ENCODE data around the gene PPP1R18.
A peak's percentile ranks its signal among the peaks of the same experiment; 100 is the strongest.

PPP1R18 gene

GRCh38 chr6:30645989-30646388 is 40.5 kb downstream of the PPP1R18 start:
- Mint-ChIP-seq H3K27me3 (no peaks in the 10 kb centered on the region), H3K36me3 (ENCODE audit: low read depth) (peaks cover 11% of the 10 kb centered on the region), H3K4me1 (peaks cover 32% of the 10 kb centered on the region), H3K4me3 (peak overlapping the region; percentile 83), H3K27ac (peak overlapping the region; percentile 78), H3K9me3 (no peaks in the 10 kb centered on the region)
- no peak for ATAC-seq
- no peak for DNase-seq

GRCh38 chr6:30644769-30645168 is 41.7 kb downstream of the PPP1R18 start:
- DNase-seq (no peak), ATAC-seq (no peak)
- peaks cover 8% of the 10 kb centered on the region for H3K36me3 Mint-ChIP-seq (ENCODE audit: low read depth)
- H3K4me3 Mint-ChIP-seq, result no peak overlapping the region
- H3K27ac Mint-ChIP-seq, result no peak overlapping the region
- no peaks in the 10 kb centered on the region for H3K9me3 Mint-ChIP-seq
- peaks cover 36% of the 10 kb centered on the region for H3K4me1 Mint-ChIP-seq
- no peaks in the 10 kb centered on the region for H3K27me3 Mint-ChIP-seq

- no peaks in the 10 kb centered on the region for H3K27me3 Mint-ChIP-seq
- peaks cover 33% of the 10 kb centered on the region for H3K4me1 Mint-ChIP-seq
- ATAC-seq (no peak), DNase-seq (no peak)
- peaks cover 6% of the 10 kb centered on the region for H3K36me3 Mint-ChIP-seq (ENCODE audit: low read depth)
- H3K4me3 Mint-ChIP-seq, result no peak overlapping the region
- H3K27ac Mint-ChIP-seq, result no peak overlapping the region
- no peaks in the 10 kb centered on the region for H3K9me3 Mint-ChIP-seq
Observed at GRCh38 chr6:30643656-30644055, 42.8 kb downstream of the PPP1R18 start.

GRCh38 chr6:30641048-30641447 is 45.4 kb downstream of the PPP1R18 start:
- Mint-ChIP-seq H3K9me3 (no peaks in the 10 kb centered on the region), H3K36me3 (ENCODE audit: low read depth) (peaks cover 5% of the 10 kb centered on the region), H3K27me3 (no peaks in the 10 kb centered on the region), H3K4me1 (peaks cover 18% of the 10 kb centered on the region), H3K27ac (no peak overlapping the region), H3K4me3 (no peak overlapping the region)
- ATAC-seq (peak; percentile 30), DNase-seq (no peak)

GRCh38 chr6:30640481-30640880 is 46.0 kb downstream of the PPP1R18 start:
- peaks cover 13% of the 10 kb centered on the region for H3K4me1 Mint-ChIP-seq
- no peak overlapping the region for H3K4me3 Mint-ChIP-seq
- DNase-seq (no peak), ATAC-seq (peak; percentile 58)
- H3K27me3 Mint-ChIP-seq, result no peaks in the 10 kb centered on the region
- H3K27ac Mint-ChIP-seq, result no peak overlapping the region
- no peaks in the 10 kb centered on the region for H3K9me3 Mint-ChIP-seq
- H3K36me3 Mint-ChIP-seq (ENCODE audit: low read depth), result peaks cover 1% of the 10 kb centered on the region

- no peaks in the 10 kb centered on the region for H3K27me3 Mint-ChIP-seq
- H3K4me3 Mint-ChIP-seq, result no peak overlapping the region
- DNase-seq (no peak), ATAC-seq (no peak)
- H3K9me3 Mint-ChIP-seq, result no peaks in the 10 kb centered on the region
- no peak overlapping the region for H3K27ac Mint-ChIP-seq
- peaks cover 4% of the 10 kb centered on the region for H3K4me1 Mint-ChIP-seq
- H3K36me3 Mint-ChIP-seq (ENCODE audit: low read depth), result peaks cover 18% of the 10 kb centered on the region
Observed at GRCh38 chr6:30635834-30636233, 50.6 kb downstream of the PPP1R18 start.

- DNase-seq (peak; percentile 90), ATAC-seq (peak; percentile 98)
- Mint-ChIP-seq H3K4me1 (peaks cover 24% of the 10 kb centered on the region), H3K27me3 (no peaks in the 10 kb centered on the region), H3K4me3 (peak within 1 kb of the TSS; percentile 93), H3K9me3 (no peaks in the 10 kb centered on the region), H3K27ac (peak within 1 kb of the TSS; percentile 92), H3K36me3 (ENCODE audit: low read depth) (peaks cover 38% of the 10 kb centered on the region)
Observed at GRCh38 chr6:30626484-30627366, 59.7 kb downstream of the PPP1R18 start, which contains the start of gene ATAT1. Gene ATAT1, plus strand, starts transcription at chr6:30626874.
